Stimulated activated CD8-positive, alpha-beta memory T cell treated with anti-CD3 and anti-CD28 coated beads, Interleukin-7, amount 100 ng/mL, for 4 hours (primary cell): Measurements from ENCODE around the gene YBX1.
"Not testable (repeated sequence)": the region's sequence is repeated elsewhere in the genome, so short reads cannot be mapped to it uniquely, and the experiment has no call there.

Experiments
- DNase-seq, 2 donors: peaks; one replicate each; pipeline ENCODE4 v3.0.0-alpha.2; 2020; ENCODE audit warnings: low read depth in 2 of 2

The YBX1 gene

GRCh38 chr1:42748021-42748420 lies 65.8 kb downstream of the YBX1 start:
- DNase-seq: no peak

- no peak for DNase-seq
These were observed 66.5 kb downstream of the YBX1 start for GRCh38 chr1:42748461-42749410.

- DNase-seq: no peak
These were observed 67.8 kb downstream of the YBX1 start for GRCh38 chr1:42750041-42750440.

GRCh38 chr1:42751511-42752070 lies 69.4 kb downstream of the YBX1 start:
- DNase-seq: not testable (repeated sequence)

GRCh38 chr1:42752284-42752683 lies 70.1 kb downstream of the YBX1 start:
- DNase-seq: no peak

- DNase-seq: no peak
These were observed 70.9 kb downstream of the YBX1 start for GRCh38 chr1:42753070-42753469.
